Thymus (tissue), 11 donors: ENCODE measurements around the gene RASA2. TPM values are rescaled to one million over a fixed set of nuclear protein-coding genes. Genes with fewer than 3 reads are reported as not detected.

ENCODE experiments used
- DNase-seq, 9 donors: peaks; one replicate each; pipeline ENCODE4 v3.0.0-alpha.2; 2013; ENCODE audit warnings: low spot score in 9 of 9, low read depth in 6 of 9, missing footprints in 1 of 9
- H3K27ac ChIP-seq, 2 donors: one replicate each; pipeline ENCODE4 v1.5.1; 2013; ENCODE audit warnings: control low read depth in 1 of 2, low read depth in 1 of 2, low read length in 1 of 2, mild to moderate bottlenecking in 1 of 2, moderate library complexity in 1 of 2
- H3K27me3 ChIP-seq, 2 donors: one replicate each; pipeline ENCODE4 v1.5.1; 2013; ENCODE audit warnings: low read length in 1 of 2; ENCODE audit not compliant: control insufficient read depth in 2 of 2, insufficient read depth in 1 of 2
- H3K36me3 ChIP-seq, 2 donors: one replicate each; pipeline ENCODE4 v1.5.1; 2013; ENCODE audit warnings: low read length in 1 of 2, mild to moderate bottlenecking in 1 of 2, moderate library complexity in 1 of 2; ENCODE audit not compliant: control insufficient read depth in 2 of 2, insufficient read depth in 2 of 2
- H3K4me1 ChIP-seq, 2 donors: one replicate each; pipeline ENCODE4 v1.5.1; 2013; ENCODE audit warnings: low read length in 2 of 2; ENCODE audit not compliant: control insufficient read depth in 2 of 2, insufficient read depth in 2 of 2
- H3K4me3 ChIP-seq, 2 donors: one replicate each; pipeline ENCODE4 v1.5.1; 2013; ENCODE audit warnings: low read length in 2 of 2, control low read depth in 1 of 2, mild to moderate bottlenecking in 1 of 2
- H3K9me3 ChIP-seq, 2 donors: one replicate each; pipeline ENCODE4 v1.5.1; 2013; ENCODE audit warnings: low read length in 1 of 2, mild to moderate bottlenecking in 1 of 2; ENCODE audit not compliant: control insufficient read depth in 2 of 2, insufficient read depth in 1 of 2
- WGBS: extraction: QIAGEN DNeasy Blood & Tissue Kit; methylation state at CpG from one replicate; pipeline ENCODE4 v1.1.7; 2013; 5-methylcytosine and 5-hydroxymethylcytosine counted together
- polyA plus RNA-seq: library from polyadenylated mRNA; stranded (reverse); fragments of 200-250 nt; gene quantifications from one replicate; pipeline ENCODE4 v1.2.3, GENCODE V29; 2013
- total RNA-seq: library from RNA; stranded (reverse); fragments of 120-200 nt; gene quantifications from one replicate; pipeline ENCODE4 v1.2.4, GENCODE V29; 2013
- donor health status: healthy.

The RASA2 gene
- total and polyA plus RNA-seq, 2 donors: 16.0 to 21.1 TPM

DNA sequence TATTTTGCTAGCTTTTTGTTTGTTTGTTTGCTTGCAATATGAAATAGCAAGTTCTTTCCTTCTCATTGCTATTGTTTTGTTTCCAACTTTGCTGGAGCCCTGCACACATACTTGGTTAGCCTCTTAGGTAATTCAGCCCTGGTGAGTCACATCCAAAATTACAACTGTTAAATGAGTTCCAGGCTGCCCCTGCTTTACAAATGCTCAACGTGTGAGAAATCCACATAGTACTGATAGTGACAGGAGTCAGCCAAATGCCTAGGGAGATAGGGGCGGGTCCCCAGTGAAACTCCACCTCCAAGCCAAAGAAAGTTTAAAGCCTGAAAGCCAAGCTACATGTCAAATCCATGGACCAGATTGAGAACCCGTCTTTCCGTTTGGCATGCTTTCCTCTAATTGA lies 169.9 kb downstream of the RASA2 start:
- DNase-seq: no peak
- H3K27me3 ChIP-seq: peaks cover 26 to 47% of the 10 kb centered on the region in 2 donors

DNA sequence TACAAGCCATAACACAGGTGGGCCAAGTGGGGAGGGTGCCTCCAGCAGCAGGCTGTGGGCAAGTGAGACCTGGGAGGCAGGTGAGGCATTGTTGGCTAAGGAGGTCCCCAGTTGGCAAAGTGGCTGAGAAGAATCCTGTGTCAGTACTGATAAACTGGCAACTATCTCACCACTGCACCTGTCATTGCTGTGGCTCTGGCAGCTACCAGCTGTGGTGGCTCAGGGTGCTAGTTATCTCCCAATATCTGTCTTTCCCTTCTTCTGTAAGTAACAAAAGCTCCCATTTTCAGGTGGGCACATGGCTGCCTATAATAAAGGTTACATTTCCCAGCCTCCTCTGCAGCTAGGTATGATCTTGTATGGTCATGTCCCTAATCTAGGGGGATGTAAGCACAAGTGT lies 170.7 kb downstream of the RASA2 start:
- no peak for DNase-seq

More for the DNA sequence above, 169.9 kb downstream of the RASA2 start:
- WGBS: 93% methylated on average over 4 of the region's 4 CpGs
- Histone ChIP-seq H3K36me3 (no peaks in the 10 kb centered on the region), H3K4me3 (no peak overlapping the region), H3K27ac (no peak overlapping the region), H3K4me1 (peaks cover 4 to 7% of the 10 kb centered on the region in 2 donors), H3K9me3 (peaks cover 3 to 15% of the 10 kb centered on the region in 2 donors)

DNA sequence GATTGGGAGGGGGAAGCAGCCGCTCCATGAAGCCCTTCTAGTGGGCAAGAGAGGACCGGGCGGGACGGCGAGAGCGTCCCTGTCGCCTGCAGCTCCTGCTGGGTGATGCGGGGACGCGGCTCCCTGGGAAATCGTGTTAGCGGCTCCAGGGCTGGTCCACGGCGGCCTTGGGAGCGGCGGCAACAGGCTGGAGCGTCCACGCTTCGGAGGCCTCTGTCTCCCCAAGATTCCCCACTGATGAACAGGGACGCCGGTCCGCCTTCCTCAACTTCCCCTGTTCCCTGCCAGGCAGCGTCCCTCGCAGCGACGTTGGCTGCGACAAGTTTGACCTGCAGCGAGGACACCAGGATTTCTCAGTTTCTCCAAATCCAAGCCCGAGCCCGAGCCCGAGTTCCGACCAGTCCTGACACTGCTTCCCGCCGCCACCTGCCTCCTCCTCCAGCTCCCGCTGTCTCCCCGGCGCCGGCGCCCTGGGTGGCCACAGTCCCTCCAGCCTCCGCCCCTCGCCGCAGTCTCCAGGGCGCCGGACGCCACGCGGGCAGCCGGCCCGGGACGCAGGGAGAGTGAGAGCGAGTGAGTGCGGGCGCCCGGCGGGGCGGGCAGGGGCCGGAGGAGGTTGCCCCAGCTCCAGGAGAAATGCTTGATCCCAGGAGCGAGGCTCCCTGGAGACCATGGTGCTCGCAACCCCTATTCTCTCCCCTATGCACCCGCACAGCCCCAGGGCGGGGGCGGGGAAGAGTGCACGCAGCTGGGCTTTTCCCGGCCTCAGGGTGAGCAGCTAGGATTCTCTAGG lies 173.2 kb downstream of the RASA2 start:
- H3K27me3 ChIP-seq: peaks cover 28 to 68% of the 10 kb centered on the region in 2 donors
- DNase-seq: no peak
- H3K9me3 ChIP-seq: peaks cover 3 to 15% of the 10 kb centered on the region in 2 donors
- H3K36me3 ChIP-seq: no peaks in the 10 kb centered on the region
- H3K27ac ChIP-seq: no peak overlapping the region
- H3K4me3 ChIP-seq: peak overlapping the region; percentile 14 to 34
- 5% methylated on average over 64 of the region's 64 CpGs for WGBS
- peaks cover 4 to 7% of the 10 kb centered on the region in 2 donors for H3K4me1 ChIP-seq

More for the DNA sequence above, 170.7 kb downstream of the RASA2 start:
- Histone ChIP-seq H3K27me3 (peaks cover 28 to 54% of the 10 kb centered on the region in 2 donors), H3K9me3 (peaks cover 3 to 15% of the 10 kb centered on the region in 2 donors), H3K27ac (no peak overlapping the region), H3K4me3 (no peak overlapping the region), H3K4me1 (peaks cover 4 to 7% of the 10 kb centered on the region in 2 donors), H3K36me3 (no peaks in the 10 kb centered on the region)

DNA sequence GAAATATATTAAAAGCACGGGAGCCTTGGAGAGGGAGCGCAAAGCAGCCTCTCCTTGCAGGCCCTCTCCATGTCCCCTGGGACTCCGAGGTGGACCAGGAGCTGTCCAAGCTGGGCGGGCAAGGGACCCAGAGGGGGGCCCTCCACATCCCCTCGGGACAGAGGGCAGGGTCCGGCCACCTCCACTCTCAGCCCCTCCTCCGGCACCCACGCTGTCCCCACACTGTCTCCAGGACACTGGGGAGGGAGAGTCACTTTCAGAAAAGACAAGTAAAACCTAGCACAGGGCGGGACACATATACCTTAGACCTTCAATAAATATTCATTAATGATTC lies 173.8 kb downstream of the RASA2 start:
- Histone ChIP-seq H3K9me3 (peaks cover 3 to 15% of the 10 kb centered on the region in 2 donors), H3K4me3 (no peak overlapping the region), H3K36me3 (no peaks in the 10 kb centered on the region), H3K27ac (no peak overlapping the region), H3K27me3 (peaks cover 28 to 68% of the 10 kb centered on the region in 2 donors), H3K4me1 (peaks cover 4 to 7% of the 10 kb centered on the region in 2 donors)
- WGBS: 81% methylated on average over 9 of the region's 9 CpGs
- no peak for DNase-seq

DNA sequence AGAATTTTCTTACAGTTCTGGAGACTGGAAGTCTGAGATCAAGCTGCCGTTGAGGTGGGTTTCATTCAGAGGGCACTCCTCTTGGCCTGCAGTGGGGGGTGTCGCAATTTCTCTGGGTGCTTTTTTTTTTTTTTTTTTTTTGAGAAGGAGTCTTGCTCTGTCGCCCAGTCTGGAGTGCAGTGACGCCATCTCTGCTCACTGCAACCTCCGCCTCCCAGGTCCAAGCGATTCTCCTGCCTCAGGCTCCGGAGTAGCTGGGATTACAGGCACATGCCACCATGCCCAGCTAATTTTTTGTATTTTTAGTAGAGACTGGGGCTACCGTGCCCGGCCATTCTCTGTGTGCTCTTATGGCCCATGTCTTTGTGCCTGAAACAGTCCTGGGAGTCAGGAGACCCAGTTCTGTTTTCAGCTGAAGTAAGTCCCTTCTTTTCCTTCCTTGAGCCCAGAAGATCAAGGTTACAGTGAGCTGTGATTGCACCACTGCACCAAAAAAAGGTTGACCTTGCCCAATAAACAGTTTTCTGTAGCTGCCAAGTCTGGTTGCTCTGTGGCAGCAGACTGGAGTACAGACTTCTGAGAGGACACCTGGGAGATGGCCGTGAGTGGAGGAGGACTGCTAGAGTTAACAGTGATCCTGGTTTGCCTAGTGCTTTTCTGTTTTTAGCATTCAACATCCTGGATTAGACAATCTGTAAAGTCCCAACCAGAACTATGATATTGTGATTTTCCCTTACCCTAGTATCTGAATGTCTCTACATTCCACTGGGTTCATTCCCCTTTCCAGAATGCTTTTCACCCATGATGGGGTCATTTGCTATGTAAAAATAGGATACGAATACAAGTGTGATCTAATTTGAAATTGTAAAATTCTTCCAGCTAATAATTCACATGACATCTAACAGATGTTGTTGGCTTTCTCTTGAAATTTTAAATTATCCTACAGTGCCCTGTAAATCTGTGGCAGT lies 174.7 kb downstream of the RASA2 start:
- Histone ChIP-seq H3K36me3 (no peaks in the 10 kb centered on the region), H3K4me1 (peaks cover 4 to 7% of the 10 kb centered on the region in 2 donors), H3K27ac (no peak overlapping the region), H3K9me3 (peaks cover 3 to 17% of the 10 kb centered on the region in 2 donors), H3K27me3 (peaks cover 28 to 68% of the 10 kb centered on the region in 2 donors), H3K4me3 (no peak overlapping the region)
- DNase-seq: no peak
- WGBS: 89% methylated on average over 11 of the region's 11 CpGs

DNA sequence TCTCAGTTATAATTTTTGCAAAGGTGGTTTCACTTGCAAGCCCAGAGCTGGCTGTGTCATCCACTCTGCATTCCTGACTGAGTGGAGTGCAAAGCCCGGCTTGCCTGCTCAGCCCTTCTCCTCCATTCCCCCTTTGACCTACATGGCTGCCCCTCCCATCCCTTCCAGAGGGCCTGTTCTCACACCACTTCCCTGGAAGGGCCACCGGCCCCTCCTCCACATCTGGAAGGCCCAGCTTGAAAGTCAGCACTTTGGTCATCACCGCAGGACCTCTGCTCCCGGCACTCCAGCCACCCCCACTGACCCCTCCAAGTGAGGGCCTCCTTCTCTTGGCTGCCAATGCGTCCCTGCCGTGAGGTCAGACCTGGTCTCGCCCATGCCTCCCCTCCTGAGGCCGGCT lies 177.2 kb downstream of the RASA2 start:
- no peaks in the 10 kb centered on the region for H3K36me3 ChIP-seq
- peaks cover 0 to 21% of the 10 kb centered on the region in 2 donors for H3K9me3 ChIP-seq
- no peak overlapping the region for H3K4me3 ChIP-seq
- H3K27ac ChIP-seq: no peak overlapping the region
- no peak for DNase-seq
- WGBS: 93% methylated on average over 8 of the region's 8 CpGs
- H3K27me3 ChIP-seq: peaks cover 21 to 49% of the 10 kb centered on the region in 2 donors
- H3K4me1 ChIP-seq: peaks cover 4 to 7% of the 10 kb centered on the region in 2 donors

Other genes with a start within 250 kb of the RASA2 start
- gene ZBTB38, start 118.5 kb upstream of the RASA2 start, total RNA-seq: 9.9 TPM
- gene ZBTB38, start 118.5 kb upstream of the RASA2 start, polyA plus RNA-seq: 11.0 TPM